Neural progenitor cell (in vitro differentiated cells): ENCODE measurements around the gene KLHL13.

Experiments
- EZH2 ChIP-seq: fragments of 200-600 bp; sonication (generic); IDR thresholded peaks from 2 replicates; pipeline ENCODE4 v1.6.1; 2017; ENCODE audit warnings: antibody characterized with exemption, mild to moderate bottlenecking, moderate library complexity
- TF ChIP-seq, protein P1 (sequence below): fragments of 200-600 bp; sonication (generic); IDR thresholded peaks from 2 replicates; pipeline ENCODE4 v1.5.1; 2017; ENCODE audit warnings: antibody characterized with exemption, mild to moderate bottlenecking

- TF ChIP-seq EZH2: no peak
- TF ChIP-seq, protein P1, sequence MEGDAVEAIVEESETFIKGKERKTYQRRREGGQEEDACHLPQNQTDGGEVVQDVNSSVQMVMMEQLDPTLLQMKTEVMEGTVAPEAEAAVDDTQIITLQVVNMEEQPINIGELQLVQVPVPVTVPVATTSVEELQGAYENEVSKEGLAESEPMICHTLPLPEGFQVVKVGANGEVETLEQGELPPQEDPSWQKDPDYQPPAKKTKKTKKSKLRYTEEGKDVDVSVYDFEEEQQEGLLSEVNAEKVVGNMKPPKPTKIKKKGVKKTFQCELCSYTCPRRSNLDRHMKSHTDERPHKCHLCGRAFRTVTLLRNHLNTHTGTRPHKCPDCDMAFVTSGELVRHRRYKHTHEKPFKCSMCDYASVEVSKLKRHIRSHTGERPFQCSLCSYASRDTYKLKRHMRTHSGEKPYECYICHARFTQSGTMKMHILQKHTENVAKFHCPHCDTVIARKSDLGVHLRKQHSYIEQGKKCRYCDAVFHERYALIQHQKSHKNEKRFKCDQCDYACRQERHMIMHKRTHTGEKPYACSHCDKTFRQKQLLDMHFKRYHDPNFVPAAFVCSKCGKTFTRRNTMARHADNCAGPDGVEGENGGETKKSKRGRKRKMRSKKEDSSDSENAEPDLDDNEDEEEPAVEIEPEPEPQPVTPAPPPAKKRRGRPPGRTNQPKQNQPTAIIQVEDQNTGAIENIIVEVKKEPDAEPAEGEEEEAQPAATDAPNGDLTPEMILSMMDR: no peak
Observed at GRCh38 chrX:118056870-118057269, 59.7 kb downstream of the KLHL13 start.
